HG03108 (cell line): Measurements from ENCODE around the gene GALM.
"Not testable (repeated sequence)": the region's sequence is repeated elsewhere in the genome, so short reads cannot be mapped to it uniquely, and the experiment has no call there.

Experiments
- ATAC-seq: cut with Tn5 transposase; IDR thresholded peaks from one replicate; pipeline ENCODE4 v1.9.1; 2021; ENCODE audit warnings: moderate library complexity; ENCODE audit not compliant: unreplicated experiment

GALM gene

GRCh38 chr2:38676681-38677080 is 10.8 kb downstream of the GALM start:
- no peak for ATAC-seq

DNA sequence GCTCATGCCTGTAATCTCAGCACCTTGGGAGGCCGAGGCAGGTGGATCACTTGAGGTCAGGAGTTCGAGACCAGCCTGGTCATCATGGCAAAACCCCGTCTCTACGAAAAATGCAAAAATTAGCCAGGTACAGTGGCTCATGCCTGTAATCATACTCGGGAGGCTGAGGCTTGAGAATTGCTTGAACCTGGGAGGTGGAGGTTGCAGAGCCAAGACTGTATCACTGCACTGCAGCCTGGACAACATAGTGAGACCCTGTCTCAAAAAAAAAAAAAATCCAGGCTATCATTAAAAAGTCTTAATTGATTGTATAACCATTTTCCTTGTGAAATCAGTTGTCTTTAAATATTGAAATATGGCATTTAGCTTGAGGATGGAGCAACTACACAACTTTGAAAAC is 15.0 kb downstream of the GALM start:
- not testable (repeated sequence) for ATAC-seq

GRCh38 chr2:38682008-38682575 is 16.2 kb downstream of the GALM start:
- no peak for ATAC-seq

GRCh38 chr2:38682620-38683019 is 16.7 kb downstream of the GALM start:
- not testable (repeated sequence) for ATAC-seq

GRCh38 chr2:38683766-38684165 is 17.9 kb downstream of the GALM start:
- ATAC-seq, result no peak

DNA sequence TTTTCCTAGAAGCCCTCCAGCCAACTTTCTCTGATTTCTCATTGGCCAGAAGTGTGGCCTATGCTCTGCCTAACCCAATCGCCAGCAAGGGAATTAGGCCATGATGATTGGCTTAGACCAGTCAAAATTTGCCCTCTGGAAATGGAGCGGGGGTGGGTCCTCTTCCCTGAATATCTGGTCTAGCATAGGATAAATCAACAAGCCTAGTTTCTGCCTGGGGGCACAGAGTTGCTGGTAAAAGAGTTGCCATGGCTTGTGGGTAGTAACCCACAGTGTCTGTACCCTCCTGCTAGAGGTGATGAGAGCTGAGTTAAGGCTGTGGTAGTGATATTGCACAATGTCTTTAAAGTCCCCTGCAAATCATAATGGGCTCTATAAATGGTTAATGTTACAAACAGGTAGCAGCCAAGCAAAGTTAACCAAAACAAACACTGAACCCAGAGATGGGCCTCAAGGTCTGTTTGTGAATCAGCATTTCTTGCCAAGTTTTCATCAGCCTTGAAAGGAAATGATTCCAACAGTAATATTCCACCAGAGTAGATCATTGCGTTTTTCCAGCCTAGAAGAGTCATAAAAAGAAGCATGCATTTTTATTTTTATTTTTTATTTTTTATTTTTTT is 19.3 kb downstream of the GALM start:
- no peak for ATAC-seq

DNA sequence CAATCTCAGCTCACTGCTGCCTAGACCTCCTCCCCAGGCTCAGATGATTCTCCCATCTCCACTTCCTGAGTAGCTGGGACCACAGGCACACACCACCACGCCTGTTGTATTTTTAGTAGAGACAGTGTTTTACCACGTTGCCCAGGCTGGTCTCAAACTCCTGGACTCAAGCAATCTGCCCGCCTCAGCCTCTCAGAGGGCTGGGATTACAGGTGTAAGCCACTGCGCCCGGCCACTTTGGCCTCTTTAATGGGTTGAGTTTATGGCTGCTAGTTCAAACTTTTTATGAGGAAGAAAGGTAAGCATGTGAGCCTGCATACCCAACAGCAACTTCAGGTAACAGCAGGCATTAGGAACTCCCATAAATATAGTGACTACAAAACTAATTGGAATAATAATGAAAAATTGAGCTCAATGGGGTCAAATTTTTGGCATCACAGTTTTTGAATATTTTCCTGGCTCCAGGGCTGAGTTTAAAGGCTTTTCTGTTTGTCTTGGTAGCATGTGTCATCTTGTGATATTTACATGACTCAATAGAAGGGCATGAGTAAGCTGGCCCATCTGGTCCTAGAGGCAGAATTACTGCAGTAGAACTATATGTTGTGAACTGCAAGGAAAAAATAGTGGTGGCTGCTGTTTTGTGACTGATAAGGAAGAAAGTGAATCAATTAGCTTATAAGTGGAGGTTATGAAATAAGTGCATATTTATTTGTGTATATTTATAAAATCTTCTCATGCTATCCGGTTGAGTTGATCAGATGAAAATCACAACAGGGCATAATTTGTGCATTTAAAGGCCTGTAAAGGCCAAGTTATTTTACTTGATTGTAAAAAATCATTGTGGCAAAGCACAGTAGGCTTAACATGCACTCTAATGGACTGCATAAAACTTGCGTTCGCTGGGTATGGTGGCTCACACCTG is 24.8 kb downstream of the GALM start:
- ATAC-seq, result no peak

DNA sequence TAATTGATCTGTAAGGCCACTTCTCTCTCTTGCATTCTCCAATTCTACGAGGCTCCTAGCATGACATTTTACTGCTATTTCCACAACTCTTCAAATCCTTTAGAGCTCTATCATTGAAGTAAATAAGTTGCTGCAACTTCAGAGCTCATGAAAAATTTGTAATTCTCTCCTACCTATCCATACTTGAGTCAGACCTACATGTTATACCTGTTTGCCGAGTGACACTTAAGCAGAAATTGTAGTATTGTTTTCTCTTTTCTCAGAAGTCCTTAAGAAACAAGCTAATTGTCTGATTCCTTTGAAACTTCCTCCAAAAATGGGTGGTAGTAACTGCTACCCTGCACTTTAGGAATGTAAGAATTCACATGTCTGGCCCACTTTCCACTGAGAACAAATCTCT is 26.1 kb downstream of the GALM start:
- ATAC-seq, result no peak

- no peak for ATAC-seq
These were observed 26.9 kb downstream of the GALM start for GRCh38 chr2:38692636-38693318.

GRCh38 chr2:38697116-38697840 is 31.4 kb downstream of the GALM start:
- no peak for ATAC-seq

DNA sequence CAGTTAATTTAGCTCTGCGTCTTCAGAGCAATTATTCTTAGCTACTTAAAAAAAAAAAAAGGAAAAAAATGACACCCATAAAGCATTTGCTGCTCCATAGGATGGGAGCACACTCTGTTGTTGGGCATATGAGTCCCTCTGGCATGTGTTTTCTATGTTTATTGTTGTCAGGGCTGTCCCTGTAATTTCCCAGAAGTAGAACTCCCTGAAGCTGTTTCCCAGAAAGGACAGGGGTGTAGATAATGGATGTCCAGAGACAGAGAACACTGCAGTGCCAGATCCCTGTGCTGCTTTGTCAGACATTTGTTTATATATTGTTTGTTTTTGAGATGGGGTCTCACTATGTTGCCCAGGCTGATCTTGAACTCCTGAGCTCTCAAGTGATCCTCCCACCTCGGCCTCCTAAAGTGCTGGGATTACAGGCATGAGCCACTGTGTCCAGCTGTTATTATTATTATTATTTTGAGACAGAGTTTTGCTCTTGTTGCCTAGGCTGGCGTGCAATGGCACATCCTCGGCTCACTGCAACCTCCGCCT is 32.6 kb downstream of the GALM start:
- no peak for ATAC-seq

DNA sequence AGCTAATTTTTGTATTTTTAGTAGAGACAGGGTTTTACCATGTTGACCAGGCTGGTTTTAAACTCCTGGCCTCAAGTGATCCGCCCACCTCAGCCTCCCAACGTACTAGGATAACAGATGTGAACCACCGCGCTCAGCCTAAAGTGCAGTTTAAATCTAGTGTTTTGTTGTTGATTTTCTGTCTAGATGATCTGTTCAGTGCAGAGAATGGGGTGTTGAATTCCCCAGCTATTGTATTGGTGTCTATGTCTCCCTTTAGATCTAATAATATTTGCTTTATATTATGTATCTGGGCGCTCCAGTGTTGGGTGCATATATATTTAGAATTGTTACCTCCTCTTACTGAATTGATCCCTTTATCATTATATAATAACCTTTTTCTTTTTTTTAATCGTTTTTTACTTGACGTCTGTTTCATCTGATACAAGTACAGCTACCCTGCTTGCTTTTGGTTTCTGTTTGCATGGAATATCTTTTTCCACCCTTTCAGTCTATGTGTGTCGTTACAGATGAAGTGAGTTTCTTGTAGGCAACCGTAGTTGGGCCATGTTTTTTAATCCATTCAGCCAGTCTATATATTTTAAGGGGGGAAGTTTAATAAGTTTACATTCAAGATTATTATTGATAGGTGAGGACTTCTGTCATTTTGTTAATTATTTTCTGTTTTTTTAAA is 34.3 kb downstream of the GALM start:
- ATAC-seq, result no peak

DNA sequence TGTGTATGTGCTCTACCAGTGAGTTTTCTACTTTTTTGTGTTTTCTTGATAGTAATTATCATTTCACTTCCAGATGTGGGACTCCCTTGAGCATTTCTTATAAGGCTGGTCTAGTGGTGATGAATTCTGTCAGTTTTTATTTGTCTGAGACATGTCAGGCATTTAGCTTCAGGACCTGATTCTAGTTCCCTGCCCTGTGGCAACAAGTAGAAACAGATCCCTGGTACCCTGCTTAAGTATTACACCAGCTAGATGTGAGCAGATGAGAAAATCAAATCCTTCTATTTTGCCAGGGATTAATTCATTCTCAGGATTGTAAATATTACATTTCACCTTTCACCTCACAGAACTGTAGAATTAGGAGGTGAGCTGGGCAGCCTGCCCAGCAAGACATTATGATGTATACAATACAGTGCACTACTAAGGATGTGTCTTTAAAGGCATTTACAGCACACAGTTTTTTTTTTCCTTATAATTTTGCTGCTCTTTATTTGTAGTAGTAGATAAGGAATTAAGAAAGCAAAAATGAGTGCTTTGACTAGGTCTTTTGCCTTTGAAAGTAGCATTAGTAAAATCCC is 35.1 kb downstream of the GALM start:
- ATAC-seq, result no peak

DNA sequence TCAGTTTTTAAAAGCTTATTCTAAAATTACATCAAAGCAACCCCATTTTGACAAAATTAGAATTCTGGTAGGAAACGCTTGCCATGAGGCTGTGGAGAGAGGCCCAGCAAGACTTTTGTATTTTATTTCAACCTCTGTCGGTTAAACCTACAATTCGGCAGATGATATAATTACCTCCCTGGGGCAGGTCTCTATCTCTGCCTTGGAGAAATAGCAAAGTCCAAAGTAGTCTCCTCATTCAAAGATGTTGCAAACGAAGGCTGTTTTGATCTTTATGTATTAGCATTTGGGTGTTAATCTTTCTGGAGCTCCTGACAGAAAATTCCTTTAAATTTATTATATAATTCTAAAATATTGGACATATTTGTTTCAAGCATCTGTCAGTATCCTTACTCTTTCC is 35.6 kb downstream of the GALM start:
- no peak for ATAC-seq

- ATAC-seq, result no peak
These were observed 36.5 kb downstream of the GALM start for GRCh38 chr2:38702413-38702812.

GRCh38 chr2:38703336-38703735 is 37.4 kb downstream of the GALM start:
- not testable (repeated sequence) for ATAC-seq

DNA sequence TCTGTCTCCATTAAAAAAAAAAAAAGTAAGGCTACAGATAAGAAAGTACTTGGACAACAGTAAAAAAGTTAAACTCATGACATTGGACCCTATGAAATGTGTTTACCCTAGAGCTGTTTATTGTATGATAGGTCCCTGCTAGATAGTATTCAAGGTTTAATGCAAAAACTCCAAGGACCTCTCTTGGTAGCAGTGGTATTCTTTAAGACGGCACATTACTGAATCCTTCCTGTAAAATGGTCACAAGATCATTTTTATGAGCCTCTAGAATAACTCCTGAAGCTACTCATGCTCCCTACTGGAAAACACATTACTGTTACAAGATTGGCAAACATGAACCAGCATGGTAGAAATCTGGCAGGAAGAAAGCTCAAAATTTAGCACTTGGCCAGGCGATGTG is 38.8 kb downstream of the GALM start:
- no peak for ATAC-seq

- ATAC-seq, result no peak
These were observed 41.0 kb downstream of the GALM start for GRCh38 chr2:38706846-38707345.

DNA sequence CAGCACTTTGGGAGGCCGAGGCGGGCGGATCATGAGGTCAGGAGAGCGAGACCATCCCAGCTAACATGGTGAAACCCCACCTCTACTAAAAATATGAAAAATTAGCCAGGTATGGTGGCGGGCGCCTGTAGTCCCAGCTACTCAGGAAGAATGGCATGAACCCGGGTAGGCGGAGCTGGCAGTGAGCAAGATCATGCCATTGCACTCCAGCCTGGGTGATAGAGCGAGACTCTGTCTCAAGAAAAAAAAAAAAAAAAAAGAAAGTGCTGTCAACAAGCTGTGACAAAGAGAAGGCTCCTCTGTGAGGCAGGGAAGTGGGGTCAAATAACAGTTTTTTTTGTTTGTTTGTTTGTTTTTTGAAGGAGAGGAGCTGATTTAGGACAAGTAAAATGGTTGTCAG is 42.6 kb downstream of the GALM start:
- ATAC-seq, result not testable (repeated sequence)
